ENCODE measurements around the gene MS4A14.
"Not testable (repeated sequence)": the region's sequence is repeated elsewhere in the genome, so short reads cannot be mapped to it uniquely, and the experiment has no call there.

MS4A14 gene

GRCh38 chr11:60392361-60392760 lies 3.9 kb upstream of the MS4A14 start:
- DNase-seq = no peak

GRCh38 chr11:60393016-60393415 lies 3.2 kb upstream of the MS4A14 start:
- no peak for DNase-seq

DNA sequence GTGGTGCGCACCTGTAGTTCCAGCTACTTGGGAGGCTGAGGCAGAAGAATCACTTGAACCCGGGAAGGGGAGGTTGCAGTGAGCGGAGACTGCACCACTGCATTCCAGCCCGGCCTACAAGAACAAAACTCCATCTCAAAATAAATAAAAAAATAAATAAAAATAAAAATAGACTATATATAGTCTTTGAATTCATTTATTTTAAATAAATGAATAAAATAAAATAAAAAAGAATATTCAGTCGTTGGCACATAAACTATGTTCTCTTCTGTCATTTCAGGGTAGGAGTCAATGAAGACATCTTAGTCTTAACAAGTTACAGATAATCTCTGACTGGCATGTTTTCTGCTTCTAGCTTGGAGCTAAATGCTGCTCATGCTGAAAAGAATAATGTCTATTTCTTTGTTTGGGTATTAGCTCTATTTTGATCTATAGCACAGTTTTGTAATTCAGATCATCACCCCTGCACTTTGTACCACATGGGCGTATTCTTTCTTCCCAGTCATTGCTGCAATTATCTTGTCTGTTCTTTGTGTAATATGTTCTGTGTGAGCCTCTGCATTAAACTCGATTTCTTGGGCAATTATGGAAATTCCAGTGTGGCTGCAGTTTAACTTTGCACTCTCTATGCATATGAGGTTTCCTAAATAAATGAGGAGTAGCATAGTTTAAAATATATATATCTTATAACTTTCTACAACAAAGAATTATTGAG lies 1.4 kb upstream of the MS4A14 start:
- DNase-seq = no peak

GRCh38 chr11:60396799-60397198 lies 540 bp downstream of the MS4A14 start:
- no peak for DNase-seq

GRCh38 chr11:60420015-60420414 lies 23.8 kb downstream of the MS4A14 start:
- no peak for DNase-seq

DNA sequence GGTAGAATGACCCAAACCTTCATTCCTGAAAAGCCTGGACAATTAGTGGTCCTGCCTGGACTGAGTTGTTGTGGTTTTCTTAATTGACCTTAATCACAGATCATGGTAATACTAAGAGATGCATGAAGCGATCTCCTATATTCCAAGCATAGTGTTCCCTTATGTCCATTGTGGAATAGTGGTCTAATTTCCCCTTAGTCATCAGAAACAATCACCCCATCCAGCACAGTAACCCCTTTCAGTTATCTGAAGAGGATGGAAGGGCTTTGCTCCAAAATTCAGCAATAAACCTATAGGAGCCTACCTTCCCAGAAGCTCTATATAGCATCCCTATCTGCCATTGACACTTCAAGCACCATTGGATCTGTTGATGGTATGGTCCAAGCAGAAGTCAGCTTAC lies 26.4 kb downstream of the MS4A14 start:
- no peak for DNase-seq

DNA sequence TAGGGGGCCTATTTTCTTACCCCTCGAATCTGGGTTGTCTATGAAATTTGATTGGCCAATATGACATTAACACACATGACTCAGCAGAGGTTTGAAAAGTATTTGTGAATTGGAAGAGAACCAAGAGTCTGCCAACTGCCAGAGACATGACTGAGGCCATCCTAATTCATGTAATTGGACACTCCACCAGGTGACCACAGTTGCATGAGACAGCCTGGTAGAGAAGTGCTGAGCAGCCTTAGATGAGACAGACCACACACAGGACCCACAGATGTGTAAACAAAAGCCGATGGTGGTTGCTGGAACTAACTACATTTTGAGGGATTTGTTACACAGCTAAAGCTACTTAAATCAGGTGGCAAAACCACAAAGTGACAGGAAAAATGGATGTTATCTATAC lies 32.3 kb downstream of the MS4A14 start:
- DNase-seq = no peak

DNA sequence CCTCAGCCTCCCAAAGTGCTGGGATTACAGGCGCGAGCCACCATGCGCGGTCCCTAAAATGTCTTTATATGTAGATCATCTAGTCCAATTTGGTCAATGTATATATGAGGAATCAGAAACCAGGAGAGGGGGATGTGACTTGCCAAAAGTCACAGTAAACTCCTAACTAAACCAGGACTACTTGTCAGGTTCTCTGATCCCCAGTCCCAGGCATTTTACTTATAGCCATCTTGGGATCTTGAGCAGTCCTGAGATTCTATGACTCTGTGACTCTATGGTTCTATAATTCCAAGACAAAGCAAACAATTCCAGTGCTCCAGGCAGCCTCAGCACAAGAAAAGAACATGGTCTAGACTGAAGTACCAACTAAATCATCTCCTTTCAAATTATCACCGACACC lies 33.0 kb downstream of the MS4A14 start, which contains the start of gene MS4A5:
Gene MS4A5, plus strand, starts transcription at position 301 of the 400 bp plus-strand sequence. CDS start 103 bp downstream, outside the sequence.
- DNase-seq = no peak

- no peak for DNase-seq
Observed at GRCh38 chr11:60431251-60431650, 35.0 kb downstream of the MS4A14 start.

GRCh38 chr11:60433401-60433800 lies 37.1 kb downstream of the MS4A14 start:
- no peak for DNase-seq

DNA sequence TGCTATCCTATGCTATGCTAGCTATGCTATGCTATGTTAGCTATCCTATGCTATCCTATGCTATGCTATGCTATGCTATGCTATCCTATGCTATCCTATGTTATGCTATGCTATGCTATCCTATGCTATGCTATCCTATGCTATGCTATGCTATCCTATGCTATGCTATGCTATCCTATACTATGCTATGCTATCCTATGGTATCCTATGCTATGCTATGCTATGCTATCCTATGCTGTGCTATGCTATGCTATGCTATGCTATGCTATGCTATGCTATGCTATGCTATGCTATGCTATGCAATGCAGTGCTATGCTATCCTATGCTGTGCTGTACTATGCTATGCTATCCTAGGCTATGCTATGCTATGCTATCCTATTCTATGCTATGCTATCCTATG lies 50.8 kb downstream of the MS4A14 start:
- DNase-seq = no peak

- DNase-seq = no peak
Observed at GRCh38 chr11:60447846-60448245, 51.6 kb downstream of the MS4A14 start.

GRCh38 chr11:60451185-60451584 lies 54.9 kb downstream of the MS4A14 start:
- not testable (repeated sequence) for DNase-seq

- no peak for DNase-seq
Observed at GRCh38 chr11:60454212-60454611, 58.0 kb downstream of the MS4A14 start.

DNA sequence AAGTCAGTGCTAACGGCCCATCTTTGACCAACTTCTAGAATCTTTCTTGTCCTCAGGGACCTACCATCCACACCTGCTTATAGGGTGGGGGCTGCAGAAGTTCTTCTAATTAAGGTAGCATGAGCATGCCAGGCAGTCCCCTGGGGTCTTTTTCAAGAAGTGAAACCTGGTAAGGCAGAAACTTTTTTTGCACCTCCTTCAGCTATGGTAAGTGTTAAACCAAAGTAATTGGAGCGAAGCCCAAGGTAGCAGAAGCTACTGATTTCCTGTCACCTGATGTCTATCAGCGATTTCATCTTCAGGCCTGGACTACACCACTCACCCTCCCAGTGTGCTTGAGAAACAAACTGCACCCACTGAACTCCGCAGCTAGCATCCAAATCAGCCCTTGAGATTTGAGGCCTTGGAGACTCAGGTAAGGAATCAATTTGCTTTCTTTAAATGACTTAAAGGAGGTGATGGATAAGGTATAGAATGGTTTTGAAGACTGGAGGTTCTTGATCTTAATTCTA lies 59.3 kb downstream of the MS4A14 start, which contains the start of gene MS4A1:
Gene MS4A1, plus strand, starts transcription at position 317 of the 512 bp plus-strand sequence. CDS start 6,528 bp downstream, outside the sequence.
- no peak for DNase-seq

- no peak for DNase-seq
Observed at GRCh38 chr11:60457576-60457975, 61.3 kb downstream of the MS4A14 start.

GRCh38 chr11:60459345-60459744 lies 63.1 kb downstream of the MS4A14 start:
- DNase-seq = no peak
